SK-N-DZ (cell line): Measurements from ENCODE around the gene PEAK1.

Experiments
- DNase-seq: peaks from one replicate; pipeline ENCODE4 v3.0.0-alpha.2; 2015; ENCODE audit warnings: low spot score

PEAK1 gene

DNA sequence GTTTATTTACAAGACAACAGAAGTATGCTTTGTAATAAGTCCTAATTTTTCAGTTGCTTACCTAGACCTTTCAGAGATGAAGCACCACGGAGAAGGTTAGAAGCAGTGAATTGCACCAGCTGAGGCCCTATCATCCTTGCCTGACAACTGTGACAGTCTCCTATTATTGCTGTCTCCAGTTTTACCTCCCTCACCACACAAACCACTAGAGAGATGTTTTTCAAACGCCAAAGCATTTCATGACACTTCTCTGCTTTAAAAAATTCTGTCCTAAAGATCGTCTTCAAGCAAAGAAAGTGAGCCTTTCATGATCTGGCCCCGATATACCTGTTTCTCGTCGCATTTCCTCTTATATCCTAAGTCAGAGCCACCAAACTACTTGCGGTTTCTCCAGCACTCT is 276.7 kb downstream of the PEAK1 start:
- no peak for DNase-seq

DNA sequence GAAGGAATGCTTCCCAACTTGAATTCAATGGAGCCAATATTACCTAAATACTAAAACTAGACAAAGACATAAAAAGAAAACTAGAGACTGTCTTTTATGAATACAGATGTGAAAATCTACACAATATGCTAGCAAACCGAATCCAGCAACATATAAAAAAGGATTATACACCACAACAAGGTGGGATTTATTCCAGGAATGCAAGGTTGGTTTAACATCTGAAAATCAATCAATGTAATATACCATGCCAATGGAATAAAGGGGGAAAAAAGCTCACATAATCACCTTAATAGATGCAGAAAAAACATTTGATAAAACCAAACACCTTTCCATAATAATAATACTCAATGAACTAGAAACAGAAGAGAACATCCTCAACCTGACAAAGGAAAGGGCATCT is 279.7 kb downstream of the PEAK1 start:
- no peak for DNase-seq

DNA sequence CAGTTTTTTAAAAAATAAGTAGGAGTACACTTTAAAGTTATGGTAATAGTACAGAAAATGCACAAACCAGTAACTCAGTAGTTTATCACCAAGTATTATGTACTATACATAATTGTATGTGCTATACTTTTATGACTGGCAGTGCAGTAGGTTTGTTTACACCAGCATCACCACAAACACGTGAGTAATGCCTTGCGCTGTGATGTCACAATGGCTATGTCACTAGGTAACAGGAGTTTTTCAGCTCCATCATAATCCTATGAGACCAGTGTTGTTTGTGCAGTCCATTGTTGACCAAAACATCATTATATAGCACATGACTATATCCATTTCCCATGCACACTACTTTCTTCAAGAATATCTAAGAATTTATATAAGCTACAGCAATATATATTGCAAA is 280.6 kb downstream of the PEAK1 start:
- DNase-seq = no peak

DNA sequence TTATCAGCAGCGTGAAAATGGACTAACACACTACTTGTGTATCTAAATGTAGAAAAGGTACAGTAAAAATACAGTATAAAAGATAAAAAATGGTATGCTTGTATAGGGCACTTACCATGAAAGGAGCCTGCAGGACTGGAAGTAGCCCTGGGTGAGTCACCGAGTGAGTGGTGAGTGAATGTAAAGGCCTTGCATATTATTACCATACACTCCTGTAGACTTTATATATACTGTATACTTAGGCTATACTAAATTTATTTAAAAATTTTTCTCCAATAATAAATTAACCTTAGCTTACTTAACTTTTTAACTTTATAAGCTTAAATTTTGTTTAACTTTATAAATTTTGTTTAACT is 281.8 kb downstream of the PEAK1 start:
- DNase-seq = no peak

DNA sequence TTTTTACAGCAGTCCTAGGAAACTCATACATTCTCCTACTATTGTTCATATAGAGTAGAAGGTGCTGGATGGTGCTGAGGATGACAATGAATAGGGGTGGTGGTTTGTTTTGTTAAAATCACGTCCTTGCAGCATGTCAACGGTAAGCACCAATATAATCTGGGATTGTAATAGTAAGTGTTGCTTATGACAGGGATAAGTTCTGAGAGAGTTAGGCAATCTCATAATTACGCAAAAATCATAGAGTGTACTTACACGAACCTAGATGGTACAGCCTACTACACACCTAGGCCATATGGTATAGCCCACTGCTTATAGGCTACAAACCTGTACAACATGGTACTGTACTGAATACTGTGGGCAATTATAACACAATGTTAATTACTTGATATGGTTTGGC is 284.7 kb downstream of the PEAK1 start:
- no peak for DNase-seq

GRCh38 chr15:77130315-77130930 is 289.5 kb downstream of the PEAK1 start:
- no peak for DNase-seq

DNA sequence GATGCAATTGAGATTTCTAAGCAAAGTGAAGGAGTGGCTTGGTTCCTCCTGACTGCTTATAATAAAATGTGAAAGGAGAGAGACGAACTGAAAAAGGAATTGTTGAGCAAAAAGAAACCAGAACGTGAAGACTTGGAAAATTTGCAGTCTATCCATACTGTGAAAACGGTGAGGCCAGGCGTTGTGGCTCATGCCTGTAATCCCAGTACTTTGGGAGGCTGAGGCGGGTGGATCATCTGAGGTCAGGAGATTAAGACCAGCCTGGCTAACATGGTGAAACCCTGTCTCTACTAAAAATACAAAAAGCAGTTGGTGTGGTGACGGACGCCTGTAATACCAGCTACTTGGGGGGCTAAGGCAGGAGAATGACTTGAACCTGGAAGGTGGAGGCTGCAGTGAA is 292.3 kb downstream of the PEAK1 start:
- DNase-seq = no peak

DNA sequence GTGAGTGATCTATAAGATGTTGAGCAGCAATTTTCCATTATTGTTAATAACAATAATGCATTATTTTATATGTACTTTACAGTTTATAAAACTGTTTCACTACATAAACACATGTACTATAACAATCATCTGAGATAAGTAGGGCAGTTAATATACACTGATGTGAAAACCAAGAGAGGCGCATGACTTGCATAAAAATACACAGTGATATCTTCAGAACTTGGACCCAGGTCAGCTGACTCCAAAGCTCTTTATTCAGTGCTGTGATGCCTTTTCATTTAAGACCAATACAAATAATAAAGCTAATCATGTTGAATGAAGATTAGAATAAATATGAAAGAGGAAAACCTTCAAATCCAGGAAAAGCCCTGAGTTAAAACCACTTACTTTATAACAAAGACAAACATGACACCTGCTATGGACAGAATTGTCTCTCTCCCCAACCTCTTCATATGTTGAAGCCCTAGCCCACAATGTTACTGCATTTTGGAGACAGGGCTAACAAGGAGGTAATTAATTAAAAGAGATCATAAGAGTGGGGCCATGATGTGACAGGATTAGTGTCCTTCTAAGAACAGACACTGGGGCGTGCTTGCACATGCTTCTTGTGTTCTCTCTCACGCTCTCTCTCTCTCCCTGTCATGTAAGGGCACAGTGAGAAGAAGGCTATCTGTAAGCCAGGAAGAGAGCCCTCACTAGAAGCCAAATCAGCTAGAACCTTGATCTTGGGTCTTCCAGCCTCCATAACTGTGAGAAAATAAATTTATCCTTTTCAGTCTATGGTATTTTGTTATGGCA is 293.2 kb downstream of the PEAK1 start:
- no peak for DNase-seq

DNA sequence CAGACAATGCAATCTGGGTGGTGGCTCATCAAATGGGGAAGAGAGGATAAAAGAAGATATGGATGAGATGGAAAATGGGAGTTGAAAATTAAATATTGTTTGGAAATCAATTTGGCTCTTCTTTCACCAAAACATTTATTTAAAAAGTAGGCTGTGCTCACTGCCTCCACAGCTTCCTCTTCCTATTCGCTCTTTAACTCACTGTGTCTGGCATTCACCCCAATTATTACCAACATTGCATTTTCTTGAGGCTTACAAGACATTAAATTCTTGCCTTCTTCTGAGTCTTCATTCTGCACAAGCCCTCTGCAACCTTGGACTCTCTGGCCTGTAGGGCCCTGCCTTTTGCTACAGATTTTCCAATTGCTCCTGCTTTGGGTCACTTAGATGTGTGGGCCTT is 296.1 kb downstream of the PEAK1 start:
- no peak for DNase-seq

- no peak for DNase-seq
Measured at GRCh38 chr15:77122576-77122975, 297.3 kb downstream of the PEAK1 start.

DNA sequence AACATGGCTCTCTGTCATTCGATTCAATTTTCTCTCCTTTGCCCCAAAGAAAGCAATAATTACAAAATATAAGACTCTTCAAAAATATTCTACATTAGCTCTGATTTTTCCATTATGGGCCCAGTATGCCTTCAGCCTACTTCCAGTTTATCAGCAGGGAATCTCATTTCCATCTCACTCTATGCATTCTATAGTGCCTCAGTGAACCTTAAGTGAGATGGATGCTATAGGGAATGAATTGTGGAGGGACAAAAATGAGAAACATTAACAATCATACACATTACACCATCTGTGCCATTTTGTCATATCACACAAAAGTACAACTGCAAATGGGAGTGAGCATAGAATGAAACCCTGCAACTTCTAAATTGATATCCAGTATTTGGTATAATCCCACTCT is 298.3 kb downstream of the PEAK1 start:
- DNase-seq = no peak

DNA sequence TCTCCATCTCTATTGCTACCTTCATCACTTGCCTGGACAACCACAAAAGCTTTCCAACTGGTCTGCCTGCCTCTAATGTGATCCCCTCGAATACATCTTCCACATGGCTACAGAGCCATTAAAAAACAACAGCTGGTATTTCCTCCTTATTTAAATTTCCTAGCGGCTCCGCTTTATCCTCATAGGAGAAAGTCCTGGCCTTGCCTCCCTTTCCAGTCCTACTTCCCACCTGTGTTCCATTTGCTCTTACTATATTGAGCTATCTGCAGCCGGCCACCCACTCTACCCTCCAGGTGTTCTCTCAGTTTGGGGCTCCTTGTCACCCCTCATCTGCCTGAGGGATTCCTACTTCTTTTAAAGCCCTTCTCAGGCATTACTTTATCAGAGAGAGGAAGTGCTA is 299.3 kb downstream of the PEAK1 start:
- no peak for DNase-seq

DNA sequence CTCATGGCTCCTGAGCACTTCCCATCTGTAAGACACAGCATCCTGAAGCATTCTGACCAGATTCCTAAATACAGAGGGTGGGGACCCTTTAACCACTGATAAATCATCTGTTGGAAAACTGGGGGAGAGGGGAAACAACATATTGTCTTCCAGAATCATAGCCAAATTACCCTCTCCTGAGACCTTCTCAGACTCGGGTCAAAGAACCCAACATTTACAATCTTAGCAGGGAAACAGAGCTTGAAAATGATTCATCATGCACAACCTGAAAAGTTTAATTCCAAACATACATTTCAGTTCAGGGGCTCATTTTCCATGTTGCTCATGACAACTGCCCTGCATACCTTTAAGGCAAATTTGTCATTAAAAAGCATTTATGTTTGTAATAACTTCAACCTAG is 300.5 kb downstream of the PEAK1 start:
- DNase-seq = no peak

DNA sequence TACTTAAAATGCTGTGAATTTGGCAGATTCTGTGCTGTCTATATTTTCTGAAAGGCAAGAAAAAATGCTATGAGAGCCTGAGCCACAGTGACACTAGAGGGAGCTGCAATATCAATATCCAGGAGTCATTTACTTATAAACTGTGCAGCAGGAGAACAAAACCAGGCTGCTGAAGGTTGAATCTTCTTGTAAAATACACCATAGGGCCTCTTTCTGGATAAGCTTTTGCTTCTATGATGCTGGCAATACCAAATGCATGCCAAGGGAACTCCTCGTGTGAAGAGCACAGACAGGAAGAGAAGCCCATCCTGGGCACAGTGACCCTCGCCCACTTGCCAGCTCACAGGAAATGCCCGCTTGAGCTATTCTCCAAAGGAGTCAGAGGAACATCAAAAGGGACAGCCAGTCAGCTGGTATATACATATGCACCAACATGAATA is 301.0 kb downstream of the PEAK1 start:
- DNase-seq = peak; percentile 67

DNA sequence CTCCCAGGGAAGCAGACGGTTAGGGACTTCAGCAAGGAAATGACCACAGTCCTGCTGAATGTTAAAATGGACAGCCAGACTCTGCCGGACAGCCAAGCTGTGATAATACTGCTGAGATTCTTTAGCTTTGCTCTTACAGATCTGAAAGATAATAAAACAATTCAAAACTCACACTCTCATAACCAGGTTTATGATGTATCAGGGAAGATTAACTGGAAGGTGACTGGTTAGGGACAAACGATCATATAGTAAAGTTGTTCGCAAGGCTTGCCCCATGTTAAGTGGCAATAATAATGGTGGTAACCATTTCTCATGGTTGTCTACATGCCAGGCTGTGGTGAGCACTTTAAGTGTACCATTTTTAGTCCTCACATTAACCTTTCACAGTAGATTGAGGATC is 304.7 kb downstream of the PEAK1 start:
- no peak for DNase-seq

DNA sequence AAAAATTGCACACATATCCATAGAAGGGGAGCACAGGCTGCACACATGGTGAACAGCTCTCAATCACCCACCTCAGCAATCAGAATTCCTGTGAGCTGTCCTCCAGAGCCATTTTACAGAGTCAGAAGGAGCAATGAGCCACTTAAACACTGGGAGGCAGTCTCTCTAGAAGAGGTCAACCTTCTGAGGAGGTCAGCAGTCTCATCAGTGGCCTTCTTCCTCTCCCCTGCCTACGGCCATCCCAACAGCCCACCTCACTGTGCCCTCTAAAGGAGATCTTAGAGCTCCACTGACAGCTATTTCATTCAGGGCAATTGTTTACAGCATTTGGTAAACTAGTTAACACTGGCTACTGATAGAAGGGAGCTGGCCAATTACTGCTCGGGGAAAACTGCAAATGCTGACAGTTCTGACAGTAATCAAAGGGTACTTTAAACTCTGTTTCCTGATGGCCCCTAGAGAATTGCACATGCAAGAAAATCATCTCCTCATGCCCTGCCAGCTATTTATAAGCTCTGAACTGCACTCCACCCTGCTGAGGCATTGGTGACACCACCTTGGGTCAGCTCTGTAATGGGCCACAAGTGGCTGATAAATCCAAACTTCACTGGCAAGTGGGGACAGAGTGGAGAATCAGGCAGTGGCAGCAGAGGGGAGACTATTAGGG is 306.9 kb downstream of the PEAK1 start:
- DNase-seq = no peak

DNA sequence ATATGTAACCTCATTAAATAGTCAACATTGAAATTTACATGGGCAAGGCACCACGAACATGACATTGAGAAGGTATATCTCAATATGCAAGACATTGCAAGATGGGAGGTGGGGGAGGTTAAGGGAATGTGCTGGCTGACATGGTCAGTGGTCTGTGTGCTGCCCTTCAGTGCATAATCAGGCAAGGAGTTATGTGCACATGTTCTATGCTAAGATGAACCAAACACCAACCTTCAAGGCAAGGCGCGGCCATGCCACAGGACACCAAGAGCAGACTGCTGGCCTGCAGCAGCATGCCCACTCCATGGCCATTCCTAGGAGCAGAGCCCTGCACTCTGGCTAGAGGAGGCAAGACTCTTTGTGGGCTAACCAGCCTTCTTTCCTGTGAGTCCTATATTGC is 308.1 kb downstream of the PEAK1 start:
- DNase-seq = no peak

- peak; percentile 74 for DNase-seq
Measured at GRCh38 chr15:77107531-77108355, 312.2 kb downstream of the PEAK1 start.

- DNase-seq = no peak
Measured at GRCh38 chr15:77107068-77107467, 312.8 kb downstream of the PEAK1 start.

DNA sequence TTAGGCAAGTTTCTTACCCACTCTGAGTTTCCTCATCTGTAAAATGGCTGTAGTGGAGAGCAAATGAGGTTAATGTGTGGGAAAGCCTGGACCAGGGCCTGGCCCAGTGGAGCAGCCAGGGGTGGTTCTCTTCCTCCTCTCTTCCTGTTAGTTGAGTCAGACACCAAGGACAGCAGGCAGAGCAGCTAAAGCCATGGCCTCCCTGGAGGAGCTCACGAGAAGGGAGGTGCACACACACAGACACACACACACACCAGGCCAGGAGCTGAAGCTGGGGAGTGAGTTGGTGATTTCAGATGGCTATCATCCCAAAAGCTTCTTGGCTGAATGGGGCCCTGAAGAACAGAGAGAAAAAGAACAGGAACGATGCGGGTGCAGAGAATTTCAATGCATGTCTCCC is 315.7 kb downstream of the PEAK1 start:
- DNase-seq = no peak

GRCh38 chr15:77099741-77100463 is 320.0 kb downstream of the PEAK1 start:
- no peak for DNase-seq
